Activated naive CD4-positive, alpha-beta T cell treated with Interleukin-2 at 50 U/mL for 16 hours (primary cell): ENCODE data around the gene CPTP.
"Not testable (repeated sequence)": the region's sequence is repeated elsewhere in the genome, so short reads cannot be mapped to it uniquely, and the experiment has no call there.

Source experiments
- DNase-seq: peaks from one replicate; pipeline ENCODE4 v3.0.0-alpha.2; 2020

The CPTP gene

DNA sequence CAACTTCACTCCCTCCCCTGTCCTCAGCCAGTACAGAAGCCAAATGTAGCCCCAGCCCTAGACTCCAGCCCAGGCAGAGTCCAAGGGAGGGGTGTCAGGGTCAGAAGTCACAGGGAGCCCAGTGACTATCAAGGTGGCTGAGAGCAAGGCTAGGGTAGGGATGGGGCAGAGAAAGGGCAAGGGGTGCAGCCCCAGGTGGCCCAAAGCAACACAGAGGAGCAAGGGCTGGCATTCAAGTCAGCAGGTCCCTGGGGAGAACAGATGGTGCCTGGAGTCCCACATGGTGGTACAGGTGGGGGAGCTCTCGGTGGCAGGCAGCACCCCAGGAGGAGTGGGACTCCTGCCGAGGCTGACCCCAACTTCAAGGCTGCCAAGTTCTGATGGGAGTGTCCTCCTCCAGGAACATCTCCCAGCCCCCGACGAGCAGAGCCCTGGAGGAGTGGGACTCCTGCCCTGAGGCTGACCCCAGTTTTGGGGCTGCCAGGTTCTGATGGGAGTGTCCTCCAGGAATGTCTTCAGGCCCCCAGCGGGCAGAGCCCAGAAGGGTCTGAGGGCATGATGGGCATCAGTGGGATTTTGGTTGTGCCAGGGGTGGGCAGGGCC, 28.3 kb downstream of the CPTP start:
- no peak for DNase-seq

DNA sequence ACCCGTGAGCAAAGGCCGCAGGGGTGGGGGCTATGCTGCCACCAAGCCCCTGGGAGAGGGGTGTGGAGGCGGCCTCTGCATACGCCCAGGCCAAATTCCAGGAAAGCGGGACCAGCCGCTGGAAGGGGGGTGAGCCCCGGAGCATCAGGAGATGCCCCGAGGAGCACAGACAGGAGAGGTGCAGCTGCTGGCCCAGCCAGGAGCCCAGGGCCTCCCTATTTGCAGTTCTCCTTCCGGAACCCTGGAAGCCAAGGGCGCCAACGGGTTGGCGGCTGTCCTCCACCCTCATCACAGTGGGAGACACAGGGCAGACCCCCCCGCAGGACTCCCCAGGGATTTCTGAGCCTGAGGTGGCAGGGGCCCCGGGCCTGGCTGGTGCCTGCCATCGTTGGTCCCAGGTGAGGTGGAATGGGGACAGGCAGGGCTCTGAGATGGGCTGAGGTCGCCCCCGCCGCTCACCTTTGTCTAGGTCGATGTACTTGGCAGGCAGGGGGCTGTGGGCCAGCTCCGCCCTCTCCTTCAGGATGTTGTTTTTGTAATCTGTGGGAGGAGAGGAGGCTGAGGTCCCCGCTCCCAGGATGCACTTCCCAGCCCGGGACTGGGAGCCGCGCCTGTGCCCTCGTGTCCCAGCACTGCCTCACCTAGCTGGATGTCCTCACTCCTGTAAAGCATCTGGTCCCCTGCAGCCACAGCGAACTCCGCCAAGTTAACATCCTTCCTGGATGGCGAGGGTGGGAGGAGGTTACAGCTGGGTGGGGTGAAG, 29.0 kb downstream of the CPTP start:
- DNase-seq = no peak

DNA sequence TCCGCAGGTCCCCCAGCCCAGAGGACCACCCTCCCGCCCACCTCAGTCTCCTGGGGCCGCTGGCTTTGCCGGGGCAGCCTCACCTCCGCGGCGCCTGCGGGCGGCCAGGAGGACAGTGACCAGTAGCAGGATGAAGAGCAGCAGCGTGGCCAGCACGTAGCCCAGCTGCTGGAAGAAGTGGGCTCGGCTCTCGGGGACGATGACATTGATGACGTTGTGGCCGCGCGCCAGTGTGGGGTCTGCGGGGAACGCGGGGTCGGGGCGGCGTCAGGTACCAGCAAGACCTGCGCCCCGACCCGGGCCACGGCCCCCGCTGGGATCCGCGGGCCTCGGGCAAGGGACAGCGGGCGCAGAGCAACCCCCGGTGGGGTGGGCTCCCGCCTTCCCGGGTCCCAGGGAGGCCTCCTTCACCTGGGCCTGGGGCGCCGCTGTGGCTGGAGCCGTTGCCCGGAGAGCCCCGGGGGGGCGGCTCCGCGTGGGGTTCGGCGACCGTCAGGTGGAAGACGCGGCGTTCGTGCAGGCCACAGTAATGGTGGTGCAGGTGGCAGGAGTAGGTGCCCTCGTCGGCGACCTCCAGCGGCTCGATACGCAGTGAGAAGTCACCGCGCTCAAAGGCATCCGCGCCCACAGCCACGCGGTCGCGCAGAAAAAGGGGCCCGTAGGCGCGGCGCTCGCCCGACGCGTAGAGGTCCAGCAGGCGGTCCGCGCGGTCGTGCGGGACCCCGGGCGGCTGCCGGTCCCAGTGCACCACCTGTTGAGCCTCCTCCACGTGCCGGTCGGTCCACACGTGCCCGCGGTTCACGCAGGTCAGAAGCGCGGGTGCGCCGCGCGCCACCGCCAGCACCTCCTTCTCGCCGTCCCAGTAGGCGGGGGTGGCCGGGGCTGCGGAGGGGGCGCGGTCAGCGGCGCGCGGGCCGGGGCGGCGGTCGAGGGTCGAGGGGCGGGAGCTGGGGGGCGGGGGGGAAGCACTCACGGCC, 30.0 kb downstream of the CPTP start:
- DNase-seq = peak; percentile 21

DNA sequence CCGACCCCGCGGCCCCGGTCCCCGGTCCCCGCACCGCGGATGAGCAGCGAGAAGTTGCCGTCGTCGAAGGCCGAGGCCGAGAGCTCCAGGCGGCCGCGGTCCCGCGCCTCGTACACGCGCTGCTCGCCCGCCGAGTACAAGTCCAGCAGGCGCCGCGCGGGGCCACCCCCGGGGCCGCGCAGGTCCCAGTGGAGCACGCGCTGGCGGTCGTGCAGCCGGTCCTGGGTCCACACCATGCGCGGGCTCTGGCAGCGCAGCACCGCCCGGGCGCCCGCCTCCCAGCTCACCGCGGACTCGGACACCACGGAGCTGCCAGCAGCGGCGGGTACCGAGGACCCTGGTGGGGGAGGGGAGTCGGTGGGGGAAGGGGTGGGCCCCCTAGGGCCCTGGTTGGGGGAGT, 30.8 kb downstream of the CPTP start:
- DNase-seq = no peak

DNA sequence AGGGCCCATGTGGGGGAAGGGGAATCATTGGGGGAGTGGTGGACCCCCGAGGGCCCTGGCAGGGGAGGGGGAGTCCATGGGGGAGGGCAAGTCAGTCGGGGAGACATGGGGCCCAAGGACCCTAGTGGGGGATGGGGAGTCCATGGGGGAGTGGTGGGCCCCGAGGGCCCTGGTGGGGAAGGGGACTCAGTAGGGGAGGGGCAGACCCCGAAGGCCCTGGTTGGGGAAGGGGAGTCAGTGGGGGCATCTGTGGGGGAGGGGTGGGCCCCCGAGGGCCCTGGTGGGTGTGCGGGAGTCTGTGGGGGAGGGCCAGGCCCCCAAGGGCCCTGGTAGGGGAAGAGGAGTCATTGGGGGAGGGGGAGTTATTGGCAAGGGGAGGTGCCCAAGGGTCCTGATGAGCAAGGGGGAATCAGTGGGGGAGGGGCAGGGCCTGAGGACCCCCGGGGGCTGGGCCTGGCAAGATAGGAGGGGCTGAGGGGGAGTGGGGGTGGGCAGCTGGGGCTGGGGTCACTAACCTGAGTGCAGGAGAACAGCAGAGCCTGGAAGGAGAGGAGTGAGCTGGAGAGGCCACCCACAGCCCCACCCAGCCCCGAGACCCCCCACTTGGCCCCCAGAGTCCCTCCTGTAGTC, 31.7 kb downstream of the CPTP start:
- DNase-seq = no peak

DNA sequence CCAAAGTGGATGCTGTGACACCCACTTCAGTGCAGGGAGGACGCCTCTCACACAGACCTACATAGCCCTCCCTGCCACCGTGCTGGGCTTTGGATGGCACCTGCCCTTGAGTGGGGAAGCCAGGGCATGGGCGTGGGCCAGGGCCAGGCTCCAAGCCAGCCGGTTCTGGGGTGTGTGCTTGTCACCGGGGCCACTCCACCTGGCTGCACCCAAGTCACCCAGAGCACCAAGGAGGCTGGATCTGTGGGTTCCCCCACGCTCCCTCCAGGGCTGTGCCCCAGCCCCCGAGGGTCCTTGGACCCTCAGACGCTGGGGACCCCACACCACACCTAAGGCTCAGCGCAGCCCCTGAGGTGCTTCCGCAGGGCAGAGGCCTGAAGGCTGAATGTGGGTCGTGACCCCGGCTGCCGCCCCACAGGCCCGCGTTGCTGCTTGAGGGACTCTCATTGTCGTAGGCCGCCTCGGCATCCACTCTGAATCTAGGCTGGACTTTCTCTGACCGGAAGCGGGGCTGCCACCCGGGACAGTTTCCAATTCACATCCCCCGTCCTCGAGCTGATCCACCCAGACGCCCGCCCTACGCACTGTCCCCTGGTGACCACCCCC, 32.3 kb downstream of the CPTP start:
- DNase-seq = no peak

DNA sequence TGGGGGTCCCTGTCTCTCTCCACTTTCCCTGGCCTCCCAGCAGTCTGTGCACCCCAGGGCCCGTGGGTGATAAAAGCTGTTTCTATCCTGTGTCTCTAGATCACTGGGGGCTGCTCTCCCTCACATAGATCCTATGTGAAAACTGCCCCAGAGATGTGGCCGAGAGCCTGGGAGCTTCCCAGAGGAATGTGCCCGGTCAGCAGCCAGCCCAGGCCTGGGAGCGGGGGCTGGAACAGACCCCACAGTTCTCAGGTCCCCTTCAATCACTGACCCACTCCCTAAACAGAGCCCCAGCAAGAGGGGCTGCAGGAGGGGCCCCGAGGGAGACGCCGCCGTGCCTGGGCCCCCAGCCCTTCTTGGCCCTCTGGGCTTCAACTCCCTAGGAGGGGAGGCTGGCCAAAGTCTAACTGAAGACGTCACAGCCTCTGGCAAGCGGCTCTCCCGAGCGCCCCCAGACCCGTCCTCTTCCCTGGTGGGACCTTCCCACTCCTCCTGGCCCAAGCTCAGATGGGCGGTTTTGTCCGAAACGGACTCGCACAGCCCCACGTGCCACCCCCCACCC, 33.4 kb downstream of the CPTP start:
- no peak for DNase-seq

DNA sequence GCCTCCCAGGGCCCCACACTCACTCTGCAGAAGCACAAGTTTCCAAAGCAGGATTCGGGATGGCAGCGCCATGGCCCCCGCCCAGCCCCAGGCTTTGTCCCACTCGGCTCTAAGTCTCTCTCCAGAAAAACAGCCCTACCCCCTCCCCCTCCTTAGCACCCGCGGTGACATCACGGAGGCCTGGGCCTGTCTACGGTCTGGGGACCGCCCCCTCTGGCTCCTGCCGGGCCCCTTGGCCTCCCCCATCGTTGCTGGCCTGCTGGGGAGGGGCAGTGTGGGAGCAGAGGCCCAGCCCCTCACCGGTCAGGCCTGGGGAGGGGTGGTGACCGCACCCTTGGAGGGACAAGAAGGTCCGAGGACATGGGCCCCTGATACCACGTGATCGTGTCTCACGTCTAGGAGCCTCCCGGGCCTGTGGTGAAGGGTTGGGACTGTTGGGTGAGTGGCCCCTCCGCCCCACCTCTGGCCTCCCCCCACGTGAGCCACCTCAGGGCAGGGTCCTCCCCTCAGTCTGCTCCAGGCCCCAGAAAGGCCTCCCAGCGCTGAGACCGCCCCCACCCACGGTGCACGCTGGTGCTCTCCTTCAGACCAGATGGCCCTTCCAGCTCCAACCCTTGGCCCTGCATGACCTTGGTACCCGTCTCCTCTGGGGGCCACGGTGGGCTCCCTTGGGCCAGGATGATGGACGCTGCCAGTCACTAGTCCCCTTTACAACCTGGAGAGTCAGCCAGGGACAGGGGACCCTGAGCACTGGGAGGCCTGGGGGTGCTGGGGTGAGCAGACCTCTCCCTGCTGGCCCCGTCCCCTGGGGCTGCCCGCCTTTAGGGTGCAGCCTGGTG, 34.0 kb downstream of the CPTP start, which contains the start of gene MXRA8:
Gene MXRA8 (minus strand): TSS at position 123 of the 839 bp plus-strand sequence. CDS start 51 bp downstream, at position 72.
- DNase-seq = no peak

DNA sequence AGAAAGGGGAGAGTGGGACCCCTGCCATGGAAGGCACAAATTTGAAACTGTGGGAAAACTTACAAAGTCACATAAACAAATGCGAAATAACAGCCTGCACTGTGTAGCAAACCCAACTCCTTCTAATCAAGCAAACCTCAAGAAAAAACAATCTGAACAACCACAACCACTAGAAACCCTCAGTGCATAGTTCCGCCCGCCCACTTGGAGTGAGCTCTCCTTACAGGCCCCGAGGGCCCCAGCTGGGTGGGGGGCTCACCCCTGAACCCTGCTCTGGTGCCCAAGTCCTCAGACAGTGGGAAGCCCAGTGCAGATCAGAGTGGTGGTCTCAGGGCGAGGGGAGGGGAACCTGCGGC, 34.7 kb downstream of the CPTP start:
- DNase-seq = no peak

DNA sequence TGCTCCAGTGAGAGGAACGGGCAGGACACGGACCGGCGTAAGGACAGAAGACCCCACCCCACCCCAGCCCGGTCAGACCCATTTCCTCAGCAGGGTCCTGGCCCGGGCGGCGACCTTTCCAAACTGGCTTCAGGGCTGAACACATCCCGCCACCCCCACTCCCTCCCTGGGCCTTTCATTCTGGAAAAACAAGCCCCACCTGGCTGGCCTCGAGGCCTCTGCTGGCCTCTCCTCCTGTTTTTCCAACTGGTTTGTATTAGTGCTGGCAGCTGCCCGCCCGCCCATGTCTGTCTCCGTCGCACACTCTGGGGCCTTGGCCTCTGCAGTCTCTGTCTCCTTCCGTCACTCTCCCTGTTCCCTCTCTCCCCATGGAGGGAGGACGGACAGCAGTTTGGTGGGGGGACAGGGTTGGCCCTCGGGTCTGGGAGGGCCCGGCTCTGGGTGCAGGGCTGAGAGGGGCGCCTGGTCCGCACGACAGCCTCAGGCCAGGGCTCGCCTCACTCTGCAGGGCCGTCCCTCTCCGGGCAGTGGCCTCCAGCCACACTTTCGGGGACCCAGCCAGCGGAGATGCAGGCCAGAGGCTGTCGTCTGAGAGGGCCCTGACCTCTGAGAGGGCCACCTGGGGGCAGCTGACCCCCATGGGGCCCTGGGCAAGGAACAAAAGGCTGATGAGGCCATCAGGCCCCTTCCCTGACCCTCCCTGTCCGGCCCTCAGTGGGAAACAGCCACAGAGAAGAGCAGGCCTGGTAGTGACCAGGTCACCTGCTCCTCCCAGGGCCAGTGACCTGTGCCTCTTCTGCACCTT, 35.3 kb downstream of the CPTP start:
- no peak for DNase-seq

DNA sequence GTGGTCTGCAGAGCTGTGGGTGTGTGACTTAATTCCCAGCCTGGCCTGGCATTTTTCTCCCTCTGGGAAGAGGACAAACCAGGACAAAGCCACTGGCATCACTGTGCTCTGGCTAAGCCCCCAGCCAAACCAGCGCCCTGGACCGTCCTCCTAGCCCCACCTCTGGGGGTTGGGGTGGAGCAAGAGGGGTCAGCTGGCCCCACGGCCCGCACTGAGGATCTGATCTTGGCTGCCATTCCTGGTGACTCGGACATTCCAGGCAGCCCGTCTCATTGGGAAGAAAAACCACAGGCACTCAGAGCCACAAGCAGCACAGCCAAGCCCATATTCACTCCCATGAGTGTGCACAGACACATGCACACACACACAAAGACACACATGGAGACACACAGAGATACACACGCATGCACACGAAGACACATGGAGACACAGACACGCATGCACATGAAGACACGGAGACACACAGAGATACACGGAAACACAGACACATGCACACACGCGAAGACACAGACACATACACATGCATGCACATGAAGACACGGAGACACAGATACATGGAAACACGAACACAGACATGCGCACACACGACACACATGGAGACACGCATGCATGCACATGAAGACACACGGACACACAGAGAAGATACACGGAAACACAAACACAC, 36.0 kb downstream of the CPTP start:
- no peak for DNase-seq

DNA sequence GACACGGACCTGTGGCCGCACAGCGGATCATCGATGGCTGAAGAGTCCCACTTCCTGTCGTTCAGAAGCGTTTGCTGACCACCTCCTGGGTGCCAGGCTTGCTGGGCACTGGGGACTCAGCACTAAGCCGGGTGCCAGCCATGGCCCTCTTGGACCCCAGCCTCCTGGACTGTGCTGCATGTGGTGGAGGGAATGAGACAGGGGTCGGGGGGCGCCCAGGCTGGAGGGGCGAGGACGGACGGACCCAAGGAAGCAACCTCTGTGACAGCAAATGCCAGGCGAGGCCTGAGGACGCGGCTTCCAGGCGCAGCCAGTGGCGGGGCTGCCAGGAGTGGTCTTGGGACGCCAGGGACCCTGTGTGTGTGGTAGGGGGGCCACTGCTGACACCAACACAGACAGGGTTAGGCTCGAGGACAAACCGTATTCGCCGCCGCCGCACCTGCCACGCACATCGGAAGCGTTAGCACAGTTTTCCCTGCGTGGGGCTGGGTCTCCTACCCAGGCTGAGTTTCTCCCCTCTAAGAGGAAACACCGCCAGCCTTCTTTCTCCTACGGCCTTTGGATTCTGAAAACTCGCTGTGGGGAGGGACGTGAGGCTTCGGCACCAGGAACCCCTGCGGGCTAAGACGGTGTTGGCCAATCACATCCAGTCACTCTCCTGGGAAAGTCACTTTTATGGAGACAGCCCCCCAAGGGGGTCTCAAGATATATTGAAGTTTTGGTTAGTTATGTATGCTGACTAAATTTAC, 36.8 kb downstream of the CPTP start:
- no peak for DNase-seq

DNA sequence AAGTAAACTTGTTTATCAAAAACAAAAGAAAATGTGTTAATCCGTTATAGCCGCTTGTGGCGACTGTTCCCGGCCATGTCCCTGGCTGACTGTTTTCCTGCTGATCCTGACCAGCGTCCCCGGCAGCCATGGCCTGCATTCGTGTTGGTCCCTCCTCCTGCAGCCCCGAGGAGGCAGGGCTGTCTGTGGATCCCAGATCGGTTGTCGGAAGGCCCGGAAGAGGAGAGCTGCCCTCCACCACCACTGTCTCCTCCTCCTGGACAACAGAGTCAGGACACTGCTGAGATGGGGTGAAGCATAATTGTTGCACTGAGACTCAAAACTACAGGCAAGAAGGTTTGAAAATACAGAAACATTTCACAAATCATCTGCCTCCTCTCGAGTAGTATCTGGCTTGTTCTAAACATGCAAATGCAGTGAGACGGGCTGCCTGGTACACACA, 37.4 kb downstream of the CPTP start:
- no peak for DNase-seq

DNA sequence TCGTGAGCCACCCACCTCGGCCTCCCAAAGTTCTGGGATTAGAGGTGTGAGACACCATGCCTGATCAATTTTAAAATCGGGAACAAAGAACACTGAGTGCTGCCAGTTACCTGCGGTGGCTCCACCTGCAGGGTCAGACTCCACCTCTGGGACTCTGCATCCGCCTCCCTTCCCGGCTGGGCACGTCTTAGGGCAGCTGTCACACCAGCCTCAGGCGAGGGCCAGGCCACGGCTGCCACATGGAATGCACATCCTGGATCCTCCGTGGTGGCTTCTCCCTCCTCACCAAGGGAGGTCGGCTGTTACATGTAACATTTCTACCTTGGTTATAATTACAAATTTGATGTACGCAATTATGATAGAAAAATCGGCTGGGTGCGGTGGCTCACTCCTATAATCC, 39.7 kb downstream of the CPTP start:
- DNase-seq = no peak

DNA sequence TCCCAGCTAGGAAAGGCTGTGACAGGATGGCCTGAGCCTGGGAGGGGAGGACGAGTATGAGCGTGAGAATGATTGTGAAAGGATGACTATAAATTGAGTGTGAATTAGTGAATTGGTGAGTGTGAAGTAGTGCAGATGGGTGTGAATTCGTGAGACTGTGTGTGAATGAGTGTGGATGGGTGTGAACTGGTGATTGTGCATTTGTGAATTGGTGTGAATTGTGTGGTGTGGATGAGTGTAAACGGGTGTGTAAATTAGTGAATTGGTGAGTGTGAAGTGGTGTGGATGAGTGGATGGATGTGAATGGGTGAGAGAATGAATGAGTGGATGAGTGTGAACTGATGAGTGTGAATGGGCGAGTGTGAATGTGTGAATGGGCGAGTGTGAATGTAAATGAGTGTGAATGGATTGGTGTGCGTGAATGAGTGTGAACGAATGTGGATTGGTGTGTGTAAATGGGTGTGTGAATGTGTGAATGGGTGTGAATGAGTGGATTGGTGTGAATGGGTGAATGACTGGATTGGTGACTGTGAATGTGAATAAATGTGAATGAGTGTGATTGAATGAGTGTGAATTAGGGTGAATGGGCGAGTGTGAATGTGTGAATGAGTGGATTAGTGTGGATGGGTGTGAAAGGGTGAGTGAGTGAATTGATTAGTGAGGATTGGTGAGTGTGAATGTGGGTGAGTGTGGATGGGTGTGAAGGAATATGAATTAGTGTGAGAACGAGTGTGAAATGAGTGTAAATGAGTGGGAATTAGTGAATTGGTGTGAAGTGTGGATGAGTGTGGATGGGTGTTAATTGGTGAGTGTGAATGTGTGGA, 41.5 kb downstream of the CPTP start:
- DNase-seq = no peak

DNA sequence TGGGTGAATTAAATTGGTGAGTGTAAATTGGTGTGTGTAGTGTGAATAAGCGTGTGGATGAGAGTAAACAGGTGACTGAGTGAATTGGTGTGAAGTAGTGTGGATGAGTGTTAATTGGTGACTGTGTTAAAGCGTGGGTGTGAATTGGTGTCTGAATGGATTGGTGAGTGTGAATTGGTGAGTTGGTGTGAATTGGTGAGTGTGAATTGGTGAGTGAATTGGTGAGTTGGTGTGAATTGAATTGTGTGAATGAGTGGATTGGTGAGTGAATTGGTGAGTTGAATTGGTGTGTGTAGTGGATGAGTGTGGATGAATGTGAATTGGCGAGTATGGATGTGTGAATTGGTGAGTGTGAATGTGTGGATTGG, 42.1 kb downstream of the CPTP start:
- DNase-seq = no peak

DNA sequence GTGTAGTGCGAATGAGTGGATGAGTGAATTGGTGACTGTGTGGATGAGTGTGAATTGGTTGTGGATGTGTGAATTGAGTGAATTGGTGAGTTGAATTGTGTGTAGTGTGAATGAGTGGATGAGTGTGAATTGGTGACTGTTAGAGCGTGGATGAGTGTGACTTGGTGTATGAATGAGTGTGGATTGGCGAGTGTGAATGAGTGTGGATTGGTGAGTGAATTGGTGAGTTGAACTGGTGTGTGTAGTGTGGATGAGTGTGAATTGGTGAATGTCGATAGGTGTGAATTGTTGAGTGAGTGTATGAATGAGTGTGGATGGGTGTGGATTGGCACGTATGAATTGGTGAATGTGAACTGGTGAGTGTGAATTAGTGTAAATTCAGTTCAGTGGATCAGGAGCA, 42.7 kb downstream of the CPTP start:
- DNase-seq = no peak

DNA sequence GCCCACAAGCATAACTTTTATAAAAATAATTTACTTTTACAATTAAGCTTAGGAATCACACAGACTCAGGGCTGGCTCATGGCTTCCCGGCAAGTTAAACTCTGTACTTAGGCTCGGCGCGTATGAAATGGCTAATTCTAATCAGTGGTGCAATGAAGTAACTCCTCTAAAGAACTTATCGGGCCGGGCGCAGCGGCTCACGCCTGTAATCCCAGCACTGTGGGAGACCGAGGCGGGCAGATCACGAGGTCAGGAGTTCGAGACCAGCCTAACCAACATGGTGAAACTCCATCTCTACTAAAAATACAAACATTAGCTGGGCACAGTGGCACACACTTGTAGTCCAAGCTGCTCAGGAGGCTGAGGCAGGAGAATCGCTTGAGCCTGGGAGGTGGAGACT, 45.5 kb downstream of the CPTP start:
- not testable (repeated sequence) for DNase-seq
